OCI-LY1 (cell line): ENCODE data around the gene FOXN1.

Experiments used
- H2AFZ ChIP-seq: fragments of 200-600 bp; sonication (generic), shearing (Covaris generic); 2 replicates; pipeline ENCODE4 v1.6.0; 2014; ENCODE audit warnings: antibody characterized with exemption, mild to moderate bottlenecking, low read length
- H3F3A ChIP-seq: fragments of 200-600 bp; sonication (generic), shearing (Covaris generic); 2 replicates; pipeline ENCODE4 v1.6.0; 2014; ENCODE audit warnings: mild to moderate bottlenecking, antibody characterized with exemption, low read length, moderate library complexity; ENCODE audit not compliant: insufficient read depth
- H3K27ac ChIP-seq: fragments of 200-600 bp; sonication (generic); 2 replicates; pipeline ENCODE4 v1.5.1; 2014; ENCODE audit warnings: low read length, mixed run types, mild to moderate bottlenecking, low read depth; ENCODE audit not compliant: poor library complexity, severe bottlenecking
- H3K27me3 ChIP-seq: fragments of 200-600 bp; sonication (generic); 2 replicates; pipeline ENCODE4 v1.6.0; 2014; ENCODE audit warnings: antibody characterized with exemption, mild to moderate bottlenecking, low read length, moderate library complexity; ENCODE audit not compliant: insufficient read depth
- H3K36me3 ChIP-seq: fragments of 200-600 bp; sonication (generic); 2 replicates; pipeline ENCODE4 v1.6.1; 2014; ENCODE audit warnings: mild to moderate bottlenecking, antibody characterized with exemption, low read length, moderate library complexity, mixed read lengths; ENCODE audit not compliant: insufficient read depth
- H3K4me1 ChIP-seq: fragments of 200-600 bp; sonication (generic); 2 replicates; pipeline ENCODE4 v1.5.1; 2014; ENCODE audit warnings: mild to moderate bottlenecking, low read length, moderate library complexity; ENCODE audit not compliant: insufficient read depth, severe bottlenecking
- H3K4me2 ChIP-seq: fragments of 200-600 bp; sonication (generic), shearing (Covaris generic); 2 replicates; pipeline ENCODE4 v1.6.1; 2014; ENCODE audit warnings: low read length
- H3K4me3 ChIP-seq: fragments of 200-600 bp; sonication (generic); 2 replicates; pipeline ENCODE4 v1.5.1; 2014; ENCODE audit warnings: low read length, low read depth, mild to moderate bottlenecking, mixed read lengths; ENCODE audit not compliant: poor library complexity, severe bottlenecking
- H3K79me2 ChIP-seq: fragments of 200-600 bp; shearing (Covaris generic); 2 replicates; pipeline ENCODE4 v1.6.1; 2016; ENCODE audit warnings: mixed run types, low read length, mixed read lengths; ENCODE audit not compliant: insufficient read depth
- H3K9ac ChIP-seq: fragments of 200-600 bp; sonication (generic), shearing (Covaris generic); 2 replicates; pipeline ENCODE4 v1.6.1; 2014; ENCODE audit warnings: mild to moderate bottlenecking, low read length, mixed read lengths
- H3K9me2 ChIP-seq: fragments of 200-600 bp; sonication (generic), shearing (Covaris generic); 2 replicates; pipeline ENCODE4 v1.6.1; 2014; ENCODE audit warnings: low read depth, mild to moderate bottlenecking, low read length, mixed read lengths
- H3K9me3 ChIP-seq: fragments of 200-600 bp; shearing (Covaris generic); 2 replicates; pipeline ENCODE4 v1.6.1; 2014; ENCODE audit warnings: low read length, mixed read lengths
- H4K20me1 ChIP-seq: fragments of 200-600 bp; sonication (generic), shearing (Covaris generic); 2 replicates; pipeline ENCODE4 v1.6.0; 2016; ENCODE audit warnings: mild to moderate bottlenecking, low read length; ENCODE audit not compliant: insufficient read depth
- EZH2 ChIP-seq: fragments of 200-600 bp; sonication (generic), shearing (Covaris generic); IDR thresholded peaks from 2 replicates; pipeline ENCODE4 v1.8.0; 2017; ENCODE audit warnings: borderline replicate concordance, mixed run types, mild to moderate bottlenecking, antibody characterized with exemption, low read length, moderate library complexity, mixed read lengths
- TF ChIP-seq, protein P1 (sequence below): fragments of 200-600 bp; sonication (generic), shearing (Covaris generic); IDR thresholded peaks from 2 replicates; pipeline ENCODE4 v1.5.1; 2017; ENCODE audit warnings: mild to moderate bottlenecking, antibody characterized with exemption, low read length, moderate library complexity, mixed read lengths

The FOXN1 gene

GRCh38 chr17:28515518-28515917 lies 9.4 kb downstream of the FOXN1 start:
- TF ChIP-seq EZH2 = no peak
- TF ChIP-seq, protein P1, sequence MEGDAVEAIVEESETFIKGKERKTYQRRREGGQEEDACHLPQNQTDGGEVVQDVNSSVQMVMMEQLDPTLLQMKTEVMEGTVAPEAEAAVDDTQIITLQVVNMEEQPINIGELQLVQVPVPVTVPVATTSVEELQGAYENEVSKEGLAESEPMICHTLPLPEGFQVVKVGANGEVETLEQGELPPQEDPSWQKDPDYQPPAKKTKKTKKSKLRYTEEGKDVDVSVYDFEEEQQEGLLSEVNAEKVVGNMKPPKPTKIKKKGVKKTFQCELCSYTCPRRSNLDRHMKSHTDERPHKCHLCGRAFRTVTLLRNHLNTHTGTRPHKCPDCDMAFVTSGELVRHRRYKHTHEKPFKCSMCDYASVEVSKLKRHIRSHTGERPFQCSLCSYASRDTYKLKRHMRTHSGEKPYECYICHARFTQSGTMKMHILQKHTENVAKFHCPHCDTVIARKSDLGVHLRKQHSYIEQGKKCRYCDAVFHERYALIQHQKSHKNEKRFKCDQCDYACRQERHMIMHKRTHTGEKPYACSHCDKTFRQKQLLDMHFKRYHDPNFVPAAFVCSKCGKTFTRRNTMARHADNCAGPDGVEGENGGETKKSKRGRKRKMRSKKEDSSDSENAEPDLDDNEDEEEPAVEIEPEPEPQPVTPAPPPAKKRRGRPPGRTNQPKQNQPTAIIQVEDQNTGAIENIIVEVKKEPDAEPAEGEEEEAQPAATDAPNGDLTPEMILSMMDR = no peak
- Histone ChIP-seq H3K36me3 (no peaks in the 10 kb centered on the region; the same call in 1 of the 2 replicates), H4K20me1 (no peaks in the 10 kb centered on the region), H3F3A (no peaks in the 10 kb centered on the region), H3K9me2 (no peaks in the 10 kb centered on the region), H3K27ac (no peak overlapping the region), H3K4me1 (no peaks in the 10 kb centered on the region), H3K27me3 (peaks cover 10% of the 10 kb centered on the region), H2AFZ (no peak overlapping the region), H3K4me3 (no peak overlapping the region), H3K79me2 (no peaks in the 10 kb centered on the region), H3K9ac (no peak overlapping the region), H3K9me3 (0 out of 2 replicates have a peak, but pooled peaks cover 3% of the 10 kb centered on the region), H3K4me2 (no peak overlapping the region)

- H3F3A ChIP-seq = no peaks in the 10 kb centered on the region
- peaks cover 15% of the 10 kb centered on the region for H3K27me3 ChIP-seq
- no peak overlapping the region for H3K4me2 ChIP-seq
- H3K36me3 ChIP-seq = no peaks in the 10 kb centered on the region; the same call in 1 of the 2 replicates
- no peak overlapping the region for H3K4me3 ChIP-seq
- H3K4me1 ChIP-seq = no peaks in the 10 kb centered on the region
- H3K79me2 ChIP-seq = no peaks in the 10 kb centered on the region
- H4K20me1 ChIP-seq = no peaks in the 10 kb centered on the region
- no peak overlapping the region for H2AFZ ChIP-seq
- H3K27ac ChIP-seq = no peak overlapping the region
- no peaks in the 10 kb centered on the region for H3K9me2 ChIP-seq
- H3K9me3 ChIP-seq = 0 out of 2 replicates have a peak, but pooled peaks cover 3% of the 10 kb centered on the region
- no peak for TF ChIP-seq EZH2
- TF ChIP-seq, protein P1 = no peak
- H3K9ac ChIP-seq = no peak overlapping the region
Measured at GRCh38 chr17:28518132-28518531, 12.0 kb downstream of the FOXN1 start.

GRCh38 chr17:28518578-28518977 lies 12.4 kb downstream of the FOXN1 start:
- Histone ChIP-seq H3K4me1 (no peaks in the 10 kb centered on the region), H3K79me2 (no peaks in the 10 kb centered on the region), H3K4me2 (no peak overlapping the region), H3K27me3 (peaks cover 15% of the 10 kb centered on the region), H2AFZ (no peak overlapping the region), H3F3A (no peaks in the 10 kb centered on the region), H3K9me2 (no peaks in the 10 kb centered on the region), H4K20me1 (no peaks in the 10 kb centered on the region), H3K36me3 (no peaks in the 10 kb centered on the region; the same call in 1 of the 2 replicates), H3K9me3 (0 out of 2 replicates have a peak, but pooled peaks cover 3% of the 10 kb centered on the region), H3K9ac (no peak overlapping the region), H3K27ac (no peak overlapping the region), H3K4me3 (no peak overlapping the region)
- no peak for TF ChIP-seq EZH2
- TF ChIP-seq, protein P1 = no peak
